CD8-positive, alpha-beta memory T cell (primary cell): Measurements from ENCODE around the gene KAZN. TPM values are rescaled to one million over a fixed set of nuclear protein-coding genes. Genes with fewer than 3 reads are reported as not detected.

Source experiments
- CTCF ChIA-PET: fragments of 350-600 bp; sonication (Branson Sonifier 250); formaldehyde crosslinking; loops from one replicate; lab custom pipeline; 2021; ENCODE audit warnings: antibody characterized with exemption; lab: Charles Lee
- POLR2A ChIA-PET: fragments of 350-600 bp; sonication (Branson Sonifier 250); formaldehyde crosslinking; loops from one replicate; lab custom pipeline; 2021; ENCODE audit warnings: antibody characterized with exemption; lab: Charles Lee
- DNase-seq, 5 donors: peaks; one replicate each; pipeline versions ENCODE4 v3.0.0 to v3.0.0-alpha.2; 2020 to 2022; ENCODE audit warnings: mixed read lengths in 1 of 5
- H3K27ac ChIP-seq: one replicate; pipeline ENCODE4 v1.7.0; 2013; ENCODE audit warnings: low read depth, mild to moderate bottlenecking, low read length, moderate library complexity
- H3K27me3 ChIP-seq: 2 replicates; pipeline ENCODE4 v1.7.0; 2013; ENCODE audit warnings: low read length, mild to moderate bottlenecking; ENCODE audit not compliant: insufficient read depth, poor library complexity, severe bottlenecking
- H3K36me3 ChIP-seq: 2 replicates; pipeline ENCODE4 v1.7.0; 2013; ENCODE audit warnings: mild to moderate bottlenecking, low read length, moderate library complexity; ENCODE audit not compliant: insufficient read depth
- H3K4me1 ChIP-seq: 2 replicates; pipeline ENCODE4 v1.7.0; 2013; ENCODE audit warnings: mild to moderate bottlenecking, low read length, moderate library complexity; ENCODE audit not compliant: insufficient read depth
- H3K4me3 ChIP-seq: 2 replicates; pipeline ENCODE4 v1.7.0; 2013; ENCODE audit warnings: mild to moderate bottlenecking, low read length
- H3K9me3 ChIP-seq: 2 replicates; pipeline ENCODE4 v1.7.0; 2013; ENCODE audit warnings: mild to moderate bottlenecking, low read length
- H3K27ac Mint-ChIP-seq, 8 donors: one replicate each; pipeline ENCODE4 v1.8.0; 2020 to 2021; ENCODE audit warnings: mixed read lengths in 8 of 8, mild to moderate bottlenecking in 6 of 8, inconsistent platforms in 3 of 8, moderate library complexity in 3 of 8
- H3K27me3 Mint-ChIP-seq, 2 donors: one replicate each; pipeline ENCODE4 v1.8.0; 2020 to 2021; ENCODE audit warnings: mixed read lengths in 2 of 2, mild to moderate bottlenecking in 1 of 2, moderate library complexity in 1 of 2
- H3K36me3 Mint-ChIP-seq, 3 donors: one replicate each; pipeline ENCODE4 v1.8.0; 2020 to 2021; ENCODE audit warnings: mixed read lengths in 3 of 3, inconsistent platforms in 1 of 3, mild to moderate bottlenecking in 1 of 3
- H3K4me1 Mint-ChIP-seq, 3 donors: one replicate each; pipeline ENCODE4 v1.8.0; 2020 to 2021; ENCODE audit warnings: mixed read lengths in 3 of 3, inconsistent platforms in 1 of 3, mild to moderate bottlenecking in 1 of 3
- H3K4me3 Mint-ChIP-seq, 7 donors: one replicate each; pipeline ENCODE4 v1.8.0; 2020 to 2021; ENCODE audit warnings: mixed read lengths in 7 of 7, mild to moderate bottlenecking in 6 of 7, moderate library complexity in 4 of 7, inconsistent platforms in 2 of 7
- H3K9me3 Mint-ChIP-seq, 5 donors: one replicate each; pipeline ENCODE4 v1.8.0; 2020 to 2022; ENCODE audit warnings: mixed read lengths in 5 of 5, mild to moderate bottlenecking in 3 of 5, moderate library complexity in 2 of 5, inconsistent platforms in 1 of 5
- polyA plus RNA-seq: library from polyadenylated mRNA; unstranded; fragments of 300-500 nt; fragmentation: Illumina TruSeq; gene quantifications from one replicate; pipeline ENCODE4 v1.2.3, GENCODE V29; 2021
- total RNA-seq, 2 experiments: library from RNA; stranded (reverse); gene quantifications; one replicate each; pipeline ENCODE4 v1.2.3, GENCODE V29; 2021

Gene KAZN
- total and polyA plus RNA-seq, 3 experiments from 2014 or later = 0.15 to 0.35 (median 0.18) TPM

DNA sequence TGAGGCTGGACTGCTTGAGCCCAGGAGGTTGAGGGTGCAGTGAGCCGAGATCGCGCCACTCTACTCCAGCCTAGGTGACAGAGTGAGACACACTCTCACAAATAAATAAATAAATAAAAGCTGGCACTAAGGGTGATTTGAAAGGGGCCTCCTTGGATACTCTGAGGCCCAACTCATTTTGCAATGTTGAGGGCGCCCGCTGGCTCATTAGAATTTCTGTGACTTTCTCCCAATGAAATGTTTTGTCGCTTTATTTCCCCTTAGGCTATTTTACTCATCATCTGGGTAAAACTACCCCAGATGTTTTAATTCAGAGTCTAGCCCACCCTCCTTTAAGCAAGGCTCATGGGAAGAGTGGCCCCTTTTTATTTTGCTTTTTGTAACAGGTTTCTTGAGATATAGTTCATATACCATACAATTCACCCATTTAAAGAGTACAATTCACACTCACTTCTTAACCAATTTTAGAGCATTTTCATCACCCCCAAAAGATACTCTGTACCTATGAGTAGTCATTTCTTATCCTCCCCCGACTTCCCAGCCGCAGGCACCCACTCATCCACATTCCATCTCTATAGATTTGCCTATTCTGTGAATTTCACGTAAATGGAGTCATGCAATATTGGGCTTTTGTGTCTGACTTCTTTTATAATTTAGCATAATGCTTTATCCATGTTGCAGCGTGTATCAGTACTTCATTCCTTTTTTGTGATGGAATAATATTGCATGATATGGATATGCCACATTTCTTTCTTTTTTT, 259.1 kb downstream of the KAZN start:
- H3K4me3 ChIP-seq = no peak overlapping the region
- H3K9me3 Mint-ChIP-seq = no peaks in the 10 kb centered on the region
- CTCF ChIA-PET = no interaction called here
- H3K9me3 ChIP-seq = no peaks in the 10 kb centered on the region
- no peak overlapping the region for H3K4me3 Mint-ChIP-seq
- peaks cover 3 to 4% of the 10 kb centered on the region in 2 donors for H3K27me3 Mint-ChIP-seq
- no peaks in the 10 kb centered on the region for H3K36me3 Mint-ChIP-seq
- POLR2A ChIA-PET = no interaction called here
- no peaks in the 10 kb centered on the region for H3K4me1 Mint-ChIP-seq
- no peak overlapping the region for H3K27ac ChIP-seq
- H3K27ac Mint-ChIP-seq = no peak overlapping the region
- no peaks in the 10 kb centered on the region for H3K27me3 ChIP-seq
- no peak for DNase-seq
- no peaks in the 10 kb centered on the region for H3K36me3 ChIP-seq
- no peaks in the 10 kb centered on the region for H3K4me1 ChIP-seq

DNA sequence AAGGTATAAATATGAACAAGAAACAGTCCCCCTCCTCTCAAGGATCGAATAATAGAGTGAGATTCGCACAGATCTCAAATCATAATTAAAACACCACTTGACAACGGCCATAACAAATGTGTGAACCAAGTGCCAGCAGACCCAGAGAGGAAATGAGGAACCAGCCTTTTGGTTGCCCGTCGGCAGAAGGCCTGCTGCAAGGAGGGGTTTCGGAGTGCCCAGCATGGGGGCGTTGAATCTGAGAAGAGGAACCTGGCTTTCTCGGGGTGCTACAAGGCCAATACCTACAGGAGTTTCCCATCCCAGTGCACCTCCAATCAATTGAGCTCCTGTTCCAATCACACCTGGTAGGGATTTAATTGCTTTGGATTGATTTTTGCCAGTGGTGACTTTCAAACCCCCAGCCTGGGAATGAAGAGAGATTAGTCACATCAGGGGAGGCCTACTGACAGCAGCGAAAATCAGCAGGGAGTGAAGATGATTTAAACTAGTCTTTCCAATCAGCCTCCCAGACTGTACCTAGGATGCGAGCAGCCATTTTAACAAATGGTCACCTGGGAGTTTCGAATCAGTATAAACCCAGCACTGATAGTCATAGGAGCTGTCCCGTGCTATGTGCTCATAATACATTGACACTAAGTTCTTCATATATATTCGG, 263.8 kb downstream of the KAZN start:
- Histone ChIP-seq H3K36me3 (no peaks in the 10 kb centered on the region), H3K4me1 (no peaks in the 10 kb centered on the region), H3K4me3 (no peak overlapping the region), H3K27ac (no peak overlapping the region), H3K9me3 (no peaks in the 10 kb centered on the region), H3K27me3 (no peaks in the 10 kb centered on the region)
- Mint-ChIP-seq H3K36me3 (no peaks in the 10 kb centered on the region), H3K9me3 (no peaks in the 10 kb centered on the region), H3K27ac (no peak overlapping the region), H3K4me1 (no peaks in the 10 kb centered on the region), H3K4me3 (no peak overlapping the region), H3K27me3 (peaks cover 5 to 25% of the 10 kb centered on the region in 2 donors)
- POLR2A ChIA-PET = no interaction called here
- CTCF ChIA-PET = no interaction called here
- DNase-seq = no peak

DNA sequence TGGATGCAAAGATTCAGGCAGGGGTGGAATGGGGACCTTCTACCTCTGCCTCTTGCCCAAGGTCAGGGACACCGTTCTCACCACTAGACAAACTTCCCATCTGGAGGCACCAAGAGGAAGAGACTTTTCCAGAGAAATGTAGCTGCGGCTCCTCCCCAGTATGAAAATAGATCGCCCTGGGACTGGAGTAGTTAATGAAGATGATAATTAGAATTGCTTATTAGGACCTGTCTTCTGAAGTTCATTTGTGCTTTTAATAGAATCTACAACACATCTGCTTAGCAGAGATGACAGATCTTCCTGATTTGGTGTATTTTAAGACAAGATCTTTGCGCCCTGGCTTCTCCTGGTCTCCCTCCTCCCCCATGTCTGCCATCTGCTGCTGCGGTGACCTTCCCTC, 266.6 kb downstream of the KAZN start:
- H3K36me3 ChIP-seq = no peaks in the 10 kb centered on the region
- ChIA-PET CTCF (no interaction called here), POLR2A (no interaction called here)
- Mint-ChIP-seq H3K27ac (no peak overlapping the region), H3K9me3 (peaks cover 0 to 2% (median 0%) of the 10 kb centered on the region in 5 donors), H3K36me3 (no peaks in the 10 kb centered on the region), H3K4me3 (no peak overlapping the region), H3K4me1 (no peaks in the 10 kb centered on the region), H3K27me3 (peaks cover 7 to 31% of the 10 kb centered on the region in 2 donors)
- no peak for DNase-seq
- H3K27ac ChIP-seq = no peak overlapping the region
- H3K4me3 ChIP-seq = no peak overlapping the region
- no peaks in the 10 kb centered on the region for H3K27me3 ChIP-seq
- H3K4me1 ChIP-seq = no peaks in the 10 kb centered on the region
- no peaks in the 10 kb centered on the region for H3K9me3 ChIP-seq

DNA sequence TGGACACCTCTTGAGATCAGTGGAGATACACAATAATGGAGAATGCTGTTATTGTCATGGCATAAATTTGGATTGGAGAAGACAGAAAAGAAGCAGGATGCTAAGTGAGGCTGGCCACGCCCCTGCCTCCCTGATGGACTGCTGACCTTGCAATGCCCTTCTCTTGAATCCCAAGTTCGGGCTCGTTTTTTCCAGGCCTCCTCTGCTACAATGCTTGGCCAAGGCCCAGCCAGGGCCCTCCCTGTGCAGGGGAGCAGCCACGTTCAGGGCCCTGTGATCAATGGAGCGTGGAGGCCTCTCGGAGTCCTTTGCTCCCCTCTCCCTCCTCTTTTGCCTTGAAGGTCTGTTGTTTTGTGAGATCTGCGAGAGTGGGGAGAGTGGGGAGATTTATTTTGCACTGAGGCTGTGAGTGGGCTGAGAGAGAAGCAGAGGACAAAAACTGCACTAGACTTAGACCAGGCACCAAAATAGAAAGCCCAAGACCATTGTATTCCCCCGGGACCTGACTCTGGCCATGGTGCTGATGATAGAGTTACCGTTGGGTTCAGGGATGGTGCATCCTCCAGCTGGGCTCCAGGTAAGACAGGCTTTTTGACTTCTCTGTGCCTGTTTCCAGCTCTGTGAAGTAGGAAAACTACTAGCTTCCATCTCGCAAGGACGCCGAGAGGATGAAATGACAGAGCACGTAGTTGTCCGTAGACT, 268.6 kb downstream of the KAZN start:
- Mint-ChIP-seq H3K36me3 (no peaks in the 10 kb centered on the region), H3K27me3 (peaks cover 12 to 41% of the 10 kb centered on the region in 2 donors), H3K4me1 (no peaks in the 10 kb centered on the region), H3K4me3 (no peak overlapping the region), H3K9me3 (peaks cover 0 to 2% (median 0%) of the 10 kb centered on the region in 5 donors), H3K27ac (no peak overlapping the region)
- no peak overlapping the region for H3K27ac ChIP-seq
- H3K36me3 ChIP-seq = no peaks in the 10 kb centered on the region
- CTCF ChIA-PET = no interaction called here
- POLR2A ChIA-PET = no interaction called here
- no peak for DNase-seq
- no peak overlapping the region for H3K4me3 ChIP-seq
- H3K4me1 ChIP-seq = no peaks in the 10 kb centered on the region
- H3K27me3 ChIP-seq = no peaks in the 10 kb centered on the region
- H3K9me3 ChIP-seq = no peaks in the 10 kb centered on the region

DNA sequence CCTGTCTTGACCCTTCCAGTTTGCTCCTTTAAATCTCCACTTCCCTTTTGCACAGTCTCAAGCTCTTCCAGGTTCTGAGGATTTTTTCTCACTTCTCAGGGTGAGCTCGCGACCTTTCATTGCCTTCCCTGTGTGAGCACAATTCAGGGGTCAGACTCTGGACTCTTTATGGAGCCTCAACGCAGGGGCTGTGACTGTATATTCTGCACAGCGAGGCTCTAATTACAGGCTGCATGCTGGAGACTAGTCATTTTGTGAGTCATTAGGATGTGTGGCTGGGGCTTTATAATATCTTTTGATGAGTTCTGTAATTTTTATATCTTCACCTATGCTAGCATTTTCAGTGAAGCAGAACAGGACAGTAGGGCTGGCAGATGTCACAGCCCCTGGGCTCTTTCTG, 270.7 kb downstream of the KAZN start:
- Mint-ChIP-seq H3K4me3 (no peak overlapping the region), H3K4me1 (no peaks in the 10 kb centered on the region), H3K9me3 (peaks cover 0 to 2% (median 0%) of the 10 kb centered on the region in 5 donors), H3K36me3 (no peaks in the 10 kb centered on the region), H3K27me3 (peaks cover 6 to 33% of the 10 kb centered on the region in 2 donors), H3K27ac (no peak overlapping the region)
- no peak for DNase-seq
- ChIA-PET CTCF (no interaction called here), POLR2A (no interaction called here)
- Histone ChIP-seq H3K4me3 (no peak overlapping the region), H3K9me3 (no peaks in the 10 kb centered on the region), H3K4me1 (no peaks in the 10 kb centered on the region), H3K27me3 (no peaks in the 10 kb centered on the region), H3K36me3 (no peaks in the 10 kb centered on the region), H3K27ac (no peak overlapping the region)

DNA sequence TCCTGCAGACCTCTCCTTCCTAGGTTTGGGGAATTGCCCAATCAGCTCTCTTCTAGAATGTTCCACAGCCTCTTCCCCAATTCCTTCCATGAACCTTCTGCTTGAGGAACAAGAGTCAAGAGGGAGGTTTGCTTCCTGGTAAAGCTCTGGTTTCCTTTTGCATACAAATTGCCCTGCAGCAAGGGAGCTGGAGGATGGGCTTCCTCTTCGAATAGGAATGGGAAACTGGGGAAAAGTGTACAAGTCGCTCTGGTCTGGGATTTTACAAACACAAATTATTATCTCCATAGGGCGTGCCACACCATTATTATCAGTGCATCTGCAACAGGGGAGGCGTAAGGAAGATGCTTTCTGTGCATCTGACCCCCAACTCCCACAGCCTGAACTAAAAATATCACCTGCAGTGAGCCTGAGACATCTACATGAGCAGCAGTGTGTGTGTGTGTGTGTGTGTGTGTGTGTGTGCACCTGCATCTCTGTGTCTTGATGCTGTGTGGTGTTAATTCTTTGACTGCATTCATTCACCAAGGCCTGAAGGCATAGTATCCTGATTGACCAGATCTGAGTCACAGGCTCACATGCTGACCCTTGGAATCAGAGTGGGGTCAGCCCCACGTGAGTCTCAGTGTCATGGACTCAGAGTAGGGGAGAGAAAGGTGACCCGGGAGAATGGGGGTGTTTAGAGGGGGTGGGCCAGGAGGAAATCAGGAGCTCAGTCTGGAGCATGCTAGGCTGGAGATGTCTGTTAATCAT, 272.9 kb downstream of the KAZN start:
- no peaks in the 10 kb centered on the region for H3K27me3 ChIP-seq
- Mint-ChIP-seq H3K36me3 (no peaks in the 10 kb centered on the region), H3K9me3 (peaks cover 0 to 2% (median 0%) of the 10 kb centered on the region in 5 donors), H3K27me3 (peaks cover 9 to 22% of the 10 kb centered on the region in 2 donors), H3K4me1 (no peaks in the 10 kb centered on the region), H3K4me3 (no peak overlapping the region), H3K27ac (no peak overlapping the region)
- H3K4me1 ChIP-seq = no peaks in the 10 kb centered on the region
- DNase-seq = no peak
- H3K36me3 ChIP-seq = no peaks in the 10 kb centered on the region
- H3K27ac ChIP-seq = no peak overlapping the region
- no peaks in the 10 kb centered on the region for H3K9me3 ChIP-seq
- ChIA-PET CTCF (no interaction called here), POLR2A (no interaction called here)
- no peak overlapping the region for H3K4me3 ChIP-seq

DNA sequence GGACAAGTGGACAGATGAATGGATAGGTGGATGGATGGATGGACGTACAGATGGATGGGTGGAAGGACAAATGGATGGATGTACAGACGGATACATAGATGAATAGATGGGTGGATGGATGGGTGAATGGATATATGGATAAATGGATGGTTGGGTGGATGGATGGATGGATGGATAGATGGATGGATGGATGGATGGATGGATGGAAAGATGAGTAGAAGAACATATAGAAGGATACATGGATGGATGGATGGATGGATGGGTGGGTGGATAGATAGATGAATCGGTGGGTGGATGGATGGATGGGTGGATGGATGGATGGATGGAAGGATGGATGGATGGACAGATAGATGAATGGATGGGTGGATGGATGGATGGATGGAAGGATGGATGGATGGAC, 274.3 kb downstream of the KAZN start:
- Mint-ChIP-seq H3K4me1 (no peaks in the 10 kb centered on the region), H3K27me3 (peaks cover 11 to 17% of the 10 kb centered on the region in 2 donors), H3K4me3 (no peak overlapping the region), H3K9me3 (peaks cover 0 to 2% (median 0%) of the 10 kb centered on the region in 5 donors), H3K36me3 (no peaks in the 10 kb centered on the region), H3K27ac (no peak overlapping the region)
- no peak overlapping the region for H3K27ac ChIP-seq
- no peaks in the 10 kb centered on the region for H3K27me3 ChIP-seq
- DNase-seq = no peak
- H3K36me3 ChIP-seq = no peaks in the 10 kb centered on the region
- CTCF ChIA-PET = no interaction called here
- no peaks in the 10 kb centered on the region for H3K9me3 ChIP-seq
- no peak overlapping the region for H3K4me3 ChIP-seq
- no peaks in the 10 kb centered on the region for H3K4me1 ChIP-seq
- POLR2A ChIA-PET = no interaction called here
